ENCODE data around the gene TRPV4. TPM values are rescaled to one million over a fixed set of nuclear protein-coding genes. Genes with fewer than 3 reads are reported as not detected.

Gene TRPV4
- total RNA-seq, 2 experiments from 2014 or later: not detected

- no peaks in the 10 kb centered on the region for H3K9me3 Mint-ChIP-seq
- no peak overlapping the region for H3K4me3 Mint-ChIP-seq
These were observed 22.1 kb downstream of the TRPV4 start for GRCh38 chr12:109810954-109811623.

GRCh38 chr12:109808876-109809646 lies 24.1 kb downstream of the TRPV4 start:
- no peaks in the 10 kb centered on the region for H3K36me3 Mint-ChIP-seq
- H3K27me3 Mint-ChIP-seq: no peaks in the 10 kb centered on the region
- H3K4me1 Mint-ChIP-seq: no peaks in the 10 kb centered on the region
- no peak overlapping the region for H3K27ac Mint-ChIP-seq
- no peaks in the 10 kb centered on the region for H3K9me3 Mint-ChIP-seq
- H3K4me3 Mint-ChIP-seq: no peak overlapping the region
- DNase-seq: no peak

More at GRCh38 chr12:109810954-109811623, 22.1 kb downstream of the TRPV4 start:
- Mint-ChIP-seq H3K27me3 (no peaks in the 10 kb centered on the region), H3K36me3 (no peaks in the 10 kb centered on the region), H3K27ac (no peak overlapping the region), H3K4me1 (no peaks in the 10 kb centered on the region)
- no peak for DNase-seq

GRCh38 chr12:109807954-109808643 lies 25.1 kb downstream of the TRPV4 start:
- H3K4me1 Mint-ChIP-seq: no peaks in the 10 kb centered on the region
- no peak for DNase-seq
- no peak overlapping the region for H3K27ac Mint-ChIP-seq
- no peak overlapping the region for H3K4me3 Mint-ChIP-seq
- H3K36me3 Mint-ChIP-seq: no peaks in the 10 kb centered on the region
- no peaks in the 10 kb centered on the region for H3K9me3 Mint-ChIP-seq
- H3K27me3 Mint-ChIP-seq: no peaks in the 10 kb centered on the region

- Mint-ChIP-seq H3K27me3 (no peaks in the 10 kb centered on the region), H3K4me1 (no peaks in the 10 kb centered on the region), H3K36me3 (no peaks in the 10 kb centered on the region), H3K9me3 (no peaks in the 10 kb centered on the region), H3K4me3 (no peak overlapping the region), H3K27ac (no peak overlapping the region)
- DNase-seq: peak; percentile 61
These were observed 28.1 kb downstream of the TRPV4 start for GRCh38 chr12:109804820-109805761.

GRCh38 chr12:109803678-109804077 lies 29.5 kb downstream of the TRPV4 start:
- DNase-seq: no peak
- no peaks in the 10 kb centered on the region for H3K27me3 Mint-ChIP-seq
- no peak overlapping the region for H3K27ac Mint-ChIP-seq
- no peaks in the 10 kb centered on the region for H3K9me3 Mint-ChIP-seq
- no peaks in the 10 kb centered on the region for H3K36me3 Mint-ChIP-seq
- no peak overlapping the region for H3K4me3 Mint-ChIP-seq
- no peaks in the 10 kb centered on the region for H3K4me1 Mint-ChIP-seq

- no peaks in the 10 kb centered on the region for H3K9me3 Mint-ChIP-seq
- no peaks in the 10 kb centered on the region for H3K27me3 Mint-ChIP-seq
- no peak overlapping the region for H3K27ac Mint-ChIP-seq
- no peak overlapping the region for H3K4me3 Mint-ChIP-seq
- no peak for DNase-seq
- no peaks in the 10 kb centered on the region for H3K36me3 Mint-ChIP-seq
- H3K4me1 Mint-ChIP-seq: no peaks in the 10 kb centered on the region
These were observed 30.4 kb downstream of the TRPV4 start for GRCh38 chr12:109802828-109803227.

- Mint-ChIP-seq H3K27me3 (no peaks in the 10 kb centered on the region), H3K36me3 (no peaks in the 10 kb centered on the region), H3K9me3 (no peaks in the 10 kb centered on the region), H3K27ac (no peak overlapping the region), H3K4me1 (no peaks in the 10 kb centered on the region), H3K4me3 (no peak overlapping the region)
- DNase-seq: no peak
These were observed 32.7 kb downstream of the TRPV4 start for GRCh38 chr12:109800536-109800935.

- H3K4me3 Mint-ChIP-seq: no peak overlapping the region
- no peaks in the 10 kb centered on the region for H3K36me3 Mint-ChIP-seq
- peaks cover under 1% of the 10 kb centered on the region for H3K27me3 Mint-ChIP-seq
- H3K4me1 Mint-ChIP-seq: no peaks in the 10 kb centered on the region
- H3K27ac Mint-ChIP-seq: no peak overlapping the region
- H3K9me3 Mint-ChIP-seq: no peaks in the 10 kb centered on the region
- no peak for DNase-seq
These were observed 34.5 kb downstream of the TRPV4 start for GRCh38 chr12:109798691-109799090.

- H3K27ac Mint-ChIP-seq: no peak overlapping the region
- H3K4me3 Mint-ChIP-seq: no peak overlapping the region
- H3K4me1 Mint-ChIP-seq: no peaks in the 10 kb centered on the region
- no peaks in the 10 kb centered on the region for H3K9me3 Mint-ChIP-seq
- H3K27me3 Mint-ChIP-seq: peaks cover 5% of the 10 kb centered on the region
- DNase-seq: no peak
- H3K36me3 Mint-ChIP-seq: no peaks in the 10 kb centered on the region
These were observed 35.1 kb downstream of the TRPV4 start for GRCh38 chr12:109797905-109798669.

- Mint-ChIP-seq H3K4me3 (no peak overlapping the region), H3K27me3 (peaks cover 8% of the 10 kb centered on the region), H3K27ac (no peak overlapping the region), H3K9me3 (no peaks in the 10 kb centered on the region), H3K36me3 (no peaks in the 10 kb centered on the region), H3K4me1 (no peaks in the 10 kb centered on the region)
- no peak for DNase-seq
These were observed 37.1 kb downstream of the TRPV4 start for GRCh38 chr12:109796057-109796456.

- Mint-ChIP-seq H3K4me1 (no peaks in the 10 kb centered on the region), H3K27me3 (peaks cover 13% of the 10 kb centered on the region), H3K9me3 (no peaks in the 10 kb centered on the region), H3K36me3 (no peaks in the 10 kb centered on the region), H3K4me3 (no peak overlapping the region), H3K27ac (no peak overlapping the region)
- DNase-seq: no peak
These were observed 38.2 kb downstream of the TRPV4 start for GRCh38 chr12:109795023-109795422.

- Mint-ChIP-seq H3K4me3 (no peak overlapping the region), H3K27me3 (peaks cover 13% of the 10 kb centered on the region)
These were observed 39.2 kb downstream of the TRPV4 start for GRCh38 chr12:109793826-109794501.

GRCh38 chr12:109793411-109793810 lies 39.8 kb downstream of the TRPV4 start:
- Mint-ChIP-seq H3K4me1 (no peaks in the 10 kb centered on the region), H3K27ac (no peak overlapping the region), H3K36me3 (no peaks in the 10 kb centered on the region), H3K4me3 (no peak overlapping the region), H3K9me3 (no peaks in the 10 kb centered on the region), H3K27me3 (peaks cover 13% of the 10 kb centered on the region)
- no peak for DNase-seq

More at GRCh38 chr12:109793826-109794501, 39.2 kb downstream of the TRPV4 start:
- Mint-ChIP-seq H3K36me3 (no peaks in the 10 kb centered on the region), H3K9me3 (no peaks in the 10 kb centered on the region), H3K4me1 (no peaks in the 10 kb centered on the region), H3K27ac (no peak overlapping the region)
- no peak for DNase-seq
